Peyer's patch (tissue), 4 donors: ENCODE data around the gene EPS8L2.

ENCODE experiments used
- CTCF ChIP-seq, 6 experiments: fragments of 450-650 bp in 4 of 6; fragments of 200-600 bp in 2 of 6; sonication (generic) in 1 of 6; IDR thresholded peaks; one replicate each; pipeline ENCODE4 v1.5.1; 2017 to 2019; ENCODE audit warnings: antibody characterized with exemption in 6 of 6, mild to moderate bottlenecking in 3 of 6, moderate library complexity in 1 of 6
- POLR2A ChIP-seq, 2 donors: fragments of 450-650 bp; IDR thresholded peaks; one replicate each; pipeline ENCODE4 v1.5.1; 2017; ENCODE audit warnings: antibody characterized with exemption in 2 of 2, mild to moderate bottlenecking in 2 of 2, moderate library complexity in 2 of 2

GRCh38 chr11:749731-750130, 43.7 kb downstream of the EPS8L2 start:
- TF ChIP-seq CTCF (IDR thresholded peaks at IDR 0.05) = no peak
- no peak for TF ChIP-seq POLR2A (IDR thresholded peaks at IDR 0.05)
